OCI-LY3 (cell line): ENCODE measurements around the gene LRRC7.

Experiments
- H2AFZ ChIP-seq: fragments of 200-600, 300-600 bp; shearing (Covaris generic); 2 replicates; pipeline ENCODE4 v1.6.0; 2014; ENCODE audit warnings: antibody characterized with exemption, low read depth, low read length
- H3K27ac ChIP-seq: fragments of 200-600, 300-600 bp; sonication (generic); 2 replicates; pipeline ENCODE4 v1.5.1; 2014; ENCODE audit warnings: mild to moderate bottlenecking, low read length, moderate library complexity, mixed read lengths
- H3K27me3 ChIP-seq: fragments of 200-600, 300-600 bp; sonication (generic); 2 replicates; pipeline ENCODE4 v1.6.1; 2014; ENCODE audit warnings: low read depth, low read length, mixed read lengths
- H3K36me3 ChIP-seq: fragments of 200-600, 300-600 bp; sonication (generic); replicated peaks from 2 replicates; pipeline ENCODE3; 2014; ENCODE audit warnings: low read depth, low read length, mixed read lengths
- H3K4me1 ChIP-seq: fragments of 300-600, 200-600 bp; sonication (generic); 2 replicates; pipeline ENCODE4 v1.6.1; 2014; ENCODE audit warnings: low read length, mixed read lengths
- H3K4me2 ChIP-seq: fragments of 200-600, 300-600 bp; sonication (generic); 2 replicates; pipeline ENCODE4 v1.6.1; 2014; ENCODE audit warnings: low read length, mixed read lengths
- H3K4me3 ChIP-seq: fragments of 300-600, 200-600 bp; sonication (generic); 2 replicates; pipeline ENCODE4 v1.5.1; 2014; ENCODE audit warnings: antibody characterized with exemption, mild to moderate bottlenecking, low read length, moderate library complexity
- H3K79me2 ChIP-seq: fragments of 300-600, 200-600 bp; shearing (Covaris generic); 2 replicates; pipeline ENCODE4 v1.6.1; 2014; ENCODE audit warnings: mild to moderate bottlenecking, low read length, mixed read lengths
- H3K9ac ChIP-seq: fragments of 300-600, 200-600 bp; shearing (Covaris generic); 2 replicates; pipeline ENCODE4 v1.6.0; 2014; ENCODE audit warnings: mild to moderate bottlenecking, low read length, moderate library complexity
- H3K9me3 ChIP-seq: fragments of 200-600, 300-600 bp; shearing (Covaris generic); 2 replicates; pipeline ENCODE4 v1.6.1; 2014; ENCODE audit warnings: low read length, mixed read lengths; ENCODE audit not compliant: insufficient read depth
- H4K20me1 ChIP-seq: fragments of 200-600, 300-600 bp; sonication (generic); 2 replicates; pipeline ENCODE4 v1.6.1; 2016; ENCODE audit warnings: low read length, mixed read lengths; ENCODE audit not compliant: insufficient read depth
- CTCF ChIP-seq: fragments of 200-600, 300-600 bp; sonication (generic); IDR thresholded peaks from 2 replicates; pipeline ENCODE4 v1.5.1; 2014; ENCODE audit warnings: antibody characterized with exemption, low read length, low read depth
- EZH2phosphoT487 ChIP-seq: fragments of 200-600 bp; shearing (Covaris generic); IDR thresholded peaks from 2 replicates; pipeline ENCODE4 v1.6.1; 2018; ENCODE audit warnings: antibody characterized with exemption, mixed run types, low read depth

LRRC7 gene

DNA sequence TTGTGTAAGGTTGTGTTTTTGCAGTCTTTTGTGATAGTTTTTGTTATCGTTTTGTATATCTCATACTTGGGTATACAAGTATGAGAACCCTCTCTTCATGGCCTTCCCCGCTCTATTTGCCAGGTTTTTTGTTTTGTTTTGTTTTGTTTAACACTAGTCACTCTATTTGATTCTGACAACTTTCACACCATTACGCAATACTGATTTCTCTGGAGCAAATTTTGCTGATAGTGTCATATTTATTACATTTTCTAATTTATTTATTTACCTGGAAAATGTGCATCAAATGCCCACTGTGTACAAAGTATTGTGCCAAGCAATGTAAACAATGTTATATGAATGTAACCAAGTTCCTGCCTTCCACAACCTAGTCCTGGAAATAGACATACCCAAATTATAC, 547.6 kb downstream of the LRRC7 start:
- no peaks in the 10 kb centered on the region for H3K9me3 ChIP-seq
- H3K36me3 ChIP-seq = no peaks in the 10 kb centered on the region
- H3K4me1 ChIP-seq = no peaks in the 10 kb centered on the region
- H3K27me3 ChIP-seq = peaks cover 16% of the 10 kb centered on the region; the same call in 1 of the 2 replicates
- H3K4me3 ChIP-seq = no peak overlapping the region
- H3K27ac ChIP-seq = no peak overlapping the region
- no peak overlapping the region for H2AFZ ChIP-seq
- H3K9ac ChIP-seq = no peak overlapping the region
- no peak for TF ChIP-seq CTCF
- TF ChIP-seq EZH2phosphoT487 = no peak
- no peak overlapping the region for H3K4me2 ChIP-seq
- H4K20me1 ChIP-seq = no peaks in the 10 kb centered on the region
- H3K79me2 ChIP-seq = no peaks in the 10 kb centered on the region

GRCh38 chr1:70117046-70117445, 549.3 kb downstream of the LRRC7 start:
- peaks cover 16% of the 10 kb centered on the region; the same call in 1 of the 2 replicates for H3K27me3 ChIP-seq
- TF ChIP-seq CTCF (no peak), EZH2phosphoT487 (no peak)
- no peaks in the 10 kb centered on the region for H4K20me1 ChIP-seq
- H3K9me3 ChIP-seq = no peaks in the 10 kb centered on the region
- no peak overlapping the region for H3K4me2 ChIP-seq
- H3K9ac ChIP-seq = no peak overlapping the region
- H3K79me2 ChIP-seq = no peaks in the 10 kb centered on the region
- no peak overlapping the region for H3K27ac ChIP-seq
- H3K36me3 ChIP-seq = no peaks in the 10 kb centered on the region
- H3K4me1 ChIP-seq = no peaks in the 10 kb centered on the region
- H3K4me3 ChIP-seq = no peak overlapping the region
- H2AFZ ChIP-seq = no peak overlapping the region

DNA sequence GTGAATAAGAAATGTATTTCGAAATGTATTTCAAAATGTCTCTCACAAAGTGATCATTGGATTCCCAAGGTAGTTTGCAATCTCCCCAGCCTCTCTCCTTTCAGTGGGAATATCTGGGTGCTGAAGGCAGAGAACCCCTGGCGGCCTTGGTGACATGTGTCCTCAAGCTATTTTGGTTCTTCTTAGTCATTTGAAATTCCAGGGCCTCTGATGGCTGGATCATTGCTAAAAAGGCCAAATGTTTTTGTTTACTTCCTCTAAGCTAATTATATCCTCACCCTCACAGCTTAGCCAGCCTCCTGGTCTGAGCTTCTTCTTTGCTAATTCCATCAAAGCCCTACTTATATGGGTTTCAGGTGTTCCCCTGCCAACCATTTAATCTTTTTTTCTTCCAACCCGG, 566.4 kb downstream of the LRRC7 start:
- no peak overlapping the region for H3K27ac ChIP-seq
- no peak for TF ChIP-seq EZH2phosphoT487
- TF ChIP-seq CTCF = no peak
- H3K4me3 ChIP-seq = no peak overlapping the region
- no peaks in the 10 kb centered on the region for H3K36me3 ChIP-seq
- H3K4me2 ChIP-seq = no peak overlapping the region
- no peaks in the 10 kb centered on the region for H3K27me3 ChIP-seq
- H3K9me3 ChIP-seq = no peaks in the 10 kb centered on the region
- H3K9ac ChIP-seq = no peak overlapping the region
- H4K20me1 ChIP-seq = no peaks in the 10 kb centered on the region
- no peaks in the 10 kb centered on the region for H3K79me2 ChIP-seq
- no peak overlapping the region for H2AFZ ChIP-seq
- H3K4me1 ChIP-seq = no peaks in the 10 kb centered on the region

GRCh38 chr1:70140343-70140742, 572.6 kb downstream of the LRRC7 start:
- Histone ChIP-seq H4K20me1 (no peaks in the 10 kb centered on the region), H3K4me1 (no peaks in the 10 kb centered on the region), H3K4me3 (no peak overlapping the region), H3K9ac (no peak overlapping the region), H3K27ac (no peak overlapping the region), H2AFZ (no peak overlapping the region), H3K36me3 (no peaks in the 10 kb centered on the region), H3K4me2 (no peak overlapping the region), H3K27me3 (no peaks in the 10 kb centered on the region), H3K9me3 (no peaks in the 10 kb centered on the region), H3K79me2 (no peaks in the 10 kb centered on the region)
- TF ChIP-seq CTCF (no peak), EZH2phosphoT487 (no peak)
